ENCODE data around the gene UBALD1. TPM values are rescaled to one million over a fixed set of nuclear protein-coding genes. Genes with fewer than 3 reads are reported as not detected.

The UBALD1 gene
- total RNA-seq, 1 donor from 2014 or later = 24.7 TPM

GRCh38 chr16:4566144-4566543 is 48.5 kb downstream of the UBALD1 start:
- no peaks in the 10 kb centered on the region for H3K9me3 ChIP-seq (replicated peaks)
- peaks cover 2% of the 10 kb centered on the region for H3K27me3 ChIP-seq (ENCODE audit: low read depth)
- no peak overlapping the region for H3K27ac ChIP-seq (replicated peaks)
- no peak for DNase-seq
- intact Hi-C loops (cut with micrococcal nuclease) = no loop called here
- no peak for TF ChIP-seq CTCF (IDR thresholded peaks at IDR 0.05; ENCODE audit: borderline replicate concordance)
- H3K36me3 ChIP-seq = no peaks in the 10 kb centered on the region
- no peaks in the 10 kb centered on the region for H3K4me1 ChIP-seq
- H3K4me3 ChIP-seq = no peak overlapping the region

GRCh38 chr16:4564661-4565267 is 49.9 kb downstream of the UBALD1 start:
- Histone ChIP-seq H3K36me3 (no peaks in the 10 kb centered on the region), H3K27ac (replicated peaks) (no peak overlapping the region), H3K27me3 (ENCODE audit: low read depth) (no peaks in the 10 kb centered on the region), H3K4me1 (no peaks in the 10 kb centered on the region), H3K4me3 (no peak overlapping the region), H3K9me3 (replicated peaks) (no peaks in the 10 kb centered on the region)
- TF ChIP-seq CTCF (IDR thresholded peaks at IDR 0.05; ENCODE audit: borderline replicate concordance) = no peak
- intact Hi-C loops (cut with micrococcal nuclease) = no loop called here
- DNase-seq = no peak

- no peaks in the 10 kb centered on the region for H3K36me3 ChIP-seq
- no peak overlapping the region for H3K27ac ChIP-seq (replicated peaks)
- no peaks in the 10 kb centered on the region for H3K4me1 ChIP-seq
- no peaks in the 10 kb centered on the region for H3K27me3 ChIP-seq (ENCODE audit: low read depth)
- intact Hi-C loops (cut with micrococcal nuclease) = no loop called here
- H3K9me3 ChIP-seq (replicated peaks) = no peaks in the 10 kb centered on the region
- H3K4me3 ChIP-seq = no peak overlapping the region
- no peak for TF ChIP-seq CTCF (IDR thresholded peaks at IDR 0.05; ENCODE audit: borderline replicate concordance)
- DNase-seq = no peak
Measured at GRCh38 chr16:4561596-4561995, 53.1 kb downstream of the UBALD1 start.

Other genes with a start within 250 kb of the UBALD1 start
- gene VASN, start 243.0 kb downstream of the UBALD1 start, total RNA-seq = 5.5 TPM
- 12.5 TPM for gene CORO7, start 198.3 kb downstream of the UBALD1 start, total RNA-seq
- 74.2 TPM for gene DNAJA3, start 189.0 kb downstream of the UBALD1 start, total RNA-seq
- 21.9 TPM for gene NMRAL1, start 140.3 kb downstream of the UBALD1 start, total RNA-seq
- gene HMOX2, start 138.5 kb downstream of the UBALD1 start, total RNA-seq = 115 TPM
- 48.5 TPM for gene CDIP1, start 76.1 kb downstream of the UBALD1 start, total RNA-seq
- gene C16orf96, start 58.5 kb downstream of the UBALD1 start, total RNA-seq = 0.08 TPM
- 30.5 TPM for gene MGRN1, start 9.9 kb upstream of the UBALD1 start, total RNA-seq
- 61.9 TPM for gene NUDT16L1, start 78.7 kb upstream of the UBALD1 start, total RNA-seq
- 8.7 TPM for gene ANKS3, start 119.4 kb upstream of the UBALD1 start, total RNA-seq
- gene DNAAF8, start 119.6 kb upstream of the UBALD1 start, total RNA-seq = 0.77 TPM
- gene ZNF500, start 152.3 kb upstream of the UBALD1 start, total RNA-seq = 5.4 TPM
- not detected for gene SEPTIN12, start 173.5 kb upstream of the UBALD1 start, total RNA-seq
- not detected for gene SMIM22, start 180.5 kb upstream of the UBALD1 start, total RNA-seq
- 97.4 TPM for gene ROGDI, start 187.7 kb upstream of the UBALD1 start, total RNA-seq
- 86.7 TPM for gene GLYR1, start 232.4 kb upstream of the UBALD1 start, total RNA-seq
- gene UBN1, start 232.6 kb upstream of the UBALD1 start, total RNA-seq = 41.1 TPM

All from left ventricle myocardium inferior (tissue), 1 donor.